A673 (cell line): ENCODE results near the gene SPATA13.

Source experiments
- CTCF ChIP-seq: fragments of 300-800, 200-600 bp; sonication (generic); conservative IDR thresholded peaks from 2 replicates; pipeline ENCODE4 v1.5.1; 2017; ENCODE audit warnings: low read depth, mild to moderate bottlenecking, antibody characterized with exemption, low read length, moderate library complexity, mixed read lengths
- EZH2 ChIP-seq: fragments of 200-600 bp; sonication (generic); IDR thresholded peaks from 2 replicates; pipeline ENCODE4 v1.6.1; 2017; ENCODE audit warnings: borderline replicate concordance, low read depth, mild to moderate bottlenecking, mixed read lengths, antibody characterized with exemption, low read length; ENCODE audit not compliant: poor library complexity, severe bottlenecking

DNA sequence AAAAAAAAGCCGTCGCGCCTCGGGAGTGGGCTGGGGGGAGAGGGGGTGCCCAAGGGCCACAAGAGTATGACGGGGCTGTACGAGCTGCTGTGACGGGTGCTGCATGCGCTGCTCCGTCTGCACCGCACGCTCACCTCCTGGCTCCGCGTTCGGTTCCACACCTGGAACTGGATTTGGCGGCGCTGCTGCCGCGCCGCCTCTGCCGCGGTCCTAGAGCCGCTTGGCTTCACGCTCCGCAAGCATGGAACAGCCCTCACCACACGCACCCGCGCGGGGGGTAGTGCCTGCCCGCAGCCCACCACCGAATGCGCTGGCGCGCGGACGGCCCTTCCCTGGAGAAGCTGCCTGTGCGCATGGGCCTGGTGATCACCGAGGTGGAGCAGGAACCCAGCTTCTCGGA lies 167.6 kb downstream of the SPATA13 start:
- TF ChIP-seq EZH2 (no peak), CTCF (no peak)
